GM18499 (cell line): ENCODE measurements around the gene MGAT5.

Source experiments
- ATAC-seq: cut with Tn5 transposase; IDR thresholded peaks from one replicate; pipeline ENCODE4 v1.9.1; 2021; ENCODE audit warnings: moderate number of reproducible peaks; ENCODE audit not compliant: insufficient read depth, unreplicated experiment

The MGAT5 gene

DNA sequence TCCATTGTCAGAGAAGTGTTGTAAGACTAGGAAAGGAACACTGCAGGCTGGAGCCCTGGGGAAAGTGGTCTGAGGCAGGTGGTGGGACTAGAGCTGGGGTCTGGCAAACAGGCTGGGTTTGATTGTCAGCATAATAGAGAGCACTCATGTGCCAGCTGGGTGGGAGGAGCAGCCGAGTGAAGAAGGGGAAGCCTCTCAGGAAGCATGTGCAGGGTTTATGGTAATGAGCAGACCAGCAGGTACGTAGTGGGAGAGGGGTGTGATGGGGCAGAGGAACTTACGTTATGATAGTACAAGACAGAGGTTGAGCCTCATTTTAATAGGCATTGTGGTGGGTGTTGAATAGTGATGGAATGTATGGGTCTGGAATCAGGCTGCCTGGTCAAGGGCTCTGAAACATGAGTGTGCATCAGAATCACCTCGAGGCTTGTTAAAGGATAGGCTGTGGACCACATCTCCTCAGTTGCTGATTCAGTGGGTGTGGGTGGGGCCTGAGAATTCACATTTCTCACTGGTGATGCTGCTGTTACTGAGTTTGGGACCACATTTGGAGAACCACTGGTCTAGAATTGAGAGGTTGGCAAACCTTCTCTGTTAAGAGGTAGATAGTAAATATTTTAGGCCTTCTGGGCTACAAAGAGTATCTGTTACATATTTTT lies 1.7 kb upstream of the MGAT5 start:
- ATAC-seq: no peak

- peak; percentile 46 for ATAC-seq
These were observed 661 bp upstream of the MGAT5 start for GRCh38 chr2:134253117-134253704.

DNA sequence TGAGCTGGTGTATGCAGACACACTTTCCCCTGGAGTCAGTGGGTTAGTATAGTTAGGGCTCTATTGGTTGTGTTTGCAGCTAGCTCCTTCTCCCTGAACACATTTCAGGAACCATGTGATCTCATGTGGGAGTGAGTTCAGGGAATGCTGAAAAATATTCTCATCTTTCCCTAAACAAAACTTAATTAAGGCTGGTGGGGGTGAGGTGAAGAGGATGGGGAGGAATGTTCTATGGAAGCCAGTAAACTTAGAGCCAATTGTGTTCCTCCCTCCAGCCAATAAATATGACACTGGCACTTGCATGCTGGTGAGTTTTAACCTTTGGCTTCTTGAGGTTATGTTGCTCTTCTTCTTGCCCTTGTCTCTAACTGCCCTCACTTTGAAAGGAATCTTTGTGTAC lies 952 bp downstream of the MGAT5 start:
- ATAC-seq: no peak

- ATAC-seq: no peak
These were observed 3.1 kb downstream of the MGAT5 start for GRCh38 chr2:134256956-134257355.

- no peak for ATAC-seq
These were observed 3.6 kb downstream of the MGAT5 start for GRCh38 chr2:134257509-134257908.

DNA sequence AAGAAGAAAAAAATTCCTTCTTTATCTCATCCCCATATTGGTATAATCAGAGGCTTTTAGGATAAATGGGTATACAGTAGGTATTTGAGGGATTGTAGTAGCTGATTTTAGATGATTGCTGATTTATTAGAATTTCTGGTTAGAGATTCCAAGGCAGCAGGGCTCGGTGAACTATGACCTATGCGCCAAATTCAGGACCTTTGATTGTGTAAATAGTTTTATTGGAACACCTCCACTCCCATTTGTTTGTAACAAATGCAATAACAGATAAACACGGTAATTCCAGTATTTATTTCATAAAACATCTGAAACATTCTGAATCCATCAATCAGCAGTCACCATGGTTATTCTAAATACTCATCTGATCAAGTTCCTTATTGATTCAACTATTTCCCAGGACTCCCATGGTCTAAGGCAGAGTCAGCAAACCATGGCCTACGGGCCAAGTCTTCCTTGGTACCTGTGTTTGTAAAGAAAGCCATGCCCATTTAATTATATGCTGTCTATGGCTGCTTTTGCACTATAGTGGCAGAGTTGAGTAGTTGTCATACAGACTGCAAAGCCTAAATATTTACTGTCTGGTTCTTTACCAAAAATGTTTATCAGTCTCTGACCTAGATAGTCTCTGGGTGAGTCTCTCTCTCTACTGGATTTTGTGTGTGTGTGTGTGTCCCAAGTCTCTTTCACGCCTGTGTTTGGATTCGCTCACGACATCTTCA lies 4.3 kb downstream of the MGAT5 start:
- ATAC-seq: no peak

DNA sequence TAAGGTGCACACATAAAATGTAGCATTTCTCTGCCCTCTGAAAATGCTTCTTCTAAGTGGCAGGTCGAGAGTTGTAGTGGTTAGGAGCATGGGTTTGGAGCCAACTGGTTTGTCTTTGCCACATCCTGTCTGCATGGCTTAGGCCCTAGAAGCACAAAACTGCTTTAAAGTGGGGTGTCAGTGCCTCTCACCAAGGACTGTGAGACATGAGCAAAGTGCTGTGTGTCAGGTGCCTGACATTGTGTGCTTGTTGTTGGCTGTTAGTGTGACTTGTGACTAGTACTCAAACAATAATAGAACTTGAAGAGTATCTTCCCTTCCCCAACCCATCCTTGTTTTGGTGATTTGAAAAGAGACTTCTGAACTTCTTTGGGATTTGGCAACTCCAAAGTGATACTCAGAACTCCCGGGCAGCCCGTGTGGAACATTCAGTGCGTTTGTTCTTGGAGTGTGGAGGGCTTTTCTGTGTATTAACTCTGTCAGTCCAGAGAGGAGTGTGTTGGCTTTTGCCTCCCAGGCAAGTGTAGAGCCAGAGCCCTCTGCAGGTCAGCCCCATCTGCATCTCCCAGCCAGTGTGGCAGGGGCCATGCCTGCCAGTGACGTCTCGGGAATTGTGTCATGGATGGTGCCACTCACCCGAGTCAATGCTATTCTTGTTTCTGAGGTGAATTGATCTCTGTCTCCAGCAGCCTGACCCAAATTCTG lies 5.0 kb downstream of the MGAT5 start:
- ATAC-seq: no peak

DNA sequence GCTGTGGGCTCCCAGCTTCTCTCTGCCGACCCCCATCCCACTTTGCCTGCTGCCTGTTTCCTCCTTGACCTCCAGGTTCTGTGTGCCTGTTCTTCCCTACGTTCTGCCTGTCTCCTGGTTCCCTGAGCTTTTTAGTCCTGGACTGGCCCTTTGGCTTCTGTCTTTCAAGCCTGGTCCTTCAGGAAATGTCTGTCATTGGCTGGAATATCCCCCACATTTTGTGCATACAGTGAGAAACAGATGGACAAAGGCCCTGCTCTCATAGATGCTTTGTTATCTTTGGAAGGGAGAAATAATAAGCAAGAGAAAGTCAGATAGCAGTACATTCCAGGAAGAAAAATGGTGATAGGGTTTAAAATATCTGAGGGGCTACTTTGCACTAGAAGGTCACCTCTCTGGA lies 5.7 kb downstream of the MGAT5 start:
- no peak for ATAC-seq

- no peak for ATAC-seq
These were observed 6.1 kb downstream of the MGAT5 start for GRCh38 chr2:134259994-134260393.

DNA sequence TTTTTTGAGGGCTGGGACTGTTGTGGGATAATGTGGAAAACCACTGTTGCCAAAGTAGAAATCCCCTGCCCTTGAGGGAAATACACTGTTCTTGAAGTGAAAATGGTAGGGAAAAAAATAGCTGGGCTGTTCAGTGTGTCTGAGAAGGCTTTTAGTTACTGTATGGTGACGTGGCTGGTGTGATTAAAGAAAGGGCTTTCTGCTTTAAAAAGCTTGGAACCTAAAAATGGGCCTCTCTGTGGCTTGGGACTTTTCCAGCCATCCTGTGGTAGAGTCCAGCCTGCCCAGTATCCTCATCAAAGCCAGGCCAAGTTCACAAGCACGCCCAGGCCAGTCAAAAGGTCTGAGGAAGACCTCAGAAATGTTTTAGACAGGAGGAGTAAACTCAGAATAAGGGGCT lies 6.8 kb downstream of the MGAT5 start:
- ATAC-seq: no peak

GRCh38 chr2:134261398-134262131 lies 7.7 kb downstream of the MGAT5 start:
- ATAC-seq: peak; percentile 67

DNA sequence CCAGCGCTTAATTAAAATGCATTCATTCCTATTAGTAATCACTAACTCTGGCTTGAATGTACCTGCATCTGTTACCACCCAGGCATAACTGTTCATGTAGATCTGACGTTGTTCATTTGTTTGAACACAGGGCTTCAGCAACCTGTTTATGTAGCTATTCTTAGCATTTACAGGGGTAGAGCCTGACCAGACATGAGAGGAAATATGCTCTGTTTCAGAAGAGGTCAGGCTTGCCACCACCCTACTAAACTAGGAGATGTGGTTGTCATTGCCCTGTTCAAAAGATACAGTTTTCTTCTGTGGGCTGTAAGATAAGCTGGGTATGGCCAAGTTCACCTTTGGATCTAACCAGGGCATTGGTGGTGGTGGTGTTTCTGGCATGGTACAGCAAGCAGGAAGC lies 8.8 kb downstream of the MGAT5 start:
- ATAC-seq: no peak

GRCh38 chr2:134268265-134268664 lies 14.4 kb downstream of the MGAT5 start:
- no peak for ATAC-seq

GRCh38 chr2:134269230-134269629 lies 15.4 kb downstream of the MGAT5 start:
- no peak for ATAC-seq

- no peak for ATAC-seq
These were observed 16.3 kb downstream of the MGAT5 start for GRCh38 chr2:134269972-134270735.

DNA sequence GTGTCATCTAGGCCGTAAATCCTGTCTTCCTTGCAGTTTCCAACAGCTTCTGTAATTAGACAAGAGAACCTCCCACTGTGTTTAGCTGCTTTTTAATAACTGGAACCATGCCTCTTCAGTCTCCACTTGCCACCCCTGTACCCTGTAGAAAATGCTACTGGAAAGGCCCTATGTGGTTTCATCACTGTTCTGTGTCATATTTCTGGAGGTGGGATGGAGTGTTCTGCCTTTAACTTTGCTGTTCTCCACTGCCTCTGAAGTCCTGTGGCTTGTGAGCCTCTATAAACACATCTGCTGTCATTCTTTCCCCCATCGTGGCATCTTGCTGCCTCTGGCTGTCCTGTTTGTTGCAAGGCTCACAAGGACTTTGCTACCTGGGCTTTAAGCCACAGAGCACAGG lies 17.9 kb downstream of the MGAT5 start:
- ATAC-seq: no peak

DNA sequence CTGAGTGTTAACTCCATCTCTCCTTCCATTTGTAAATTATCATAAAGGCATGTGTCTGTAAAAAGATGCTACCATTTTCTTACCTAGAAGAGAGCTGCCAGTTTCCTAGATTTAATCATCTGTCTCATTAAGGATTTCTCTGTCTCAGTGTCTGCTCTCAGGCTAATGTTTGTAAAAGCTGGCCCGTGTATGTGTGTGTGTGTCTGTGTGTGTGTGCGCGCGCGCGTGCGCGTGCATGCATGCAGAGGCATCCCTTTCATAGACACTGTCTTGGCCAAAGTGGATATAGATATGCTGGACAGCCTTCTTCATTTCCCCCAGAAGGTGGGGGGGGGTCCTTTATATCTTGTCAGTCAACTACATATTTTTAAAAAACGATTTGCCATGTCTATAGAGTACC lies 18.9 kb downstream of the MGAT5 start:
- no peak for ATAC-seq

DNA sequence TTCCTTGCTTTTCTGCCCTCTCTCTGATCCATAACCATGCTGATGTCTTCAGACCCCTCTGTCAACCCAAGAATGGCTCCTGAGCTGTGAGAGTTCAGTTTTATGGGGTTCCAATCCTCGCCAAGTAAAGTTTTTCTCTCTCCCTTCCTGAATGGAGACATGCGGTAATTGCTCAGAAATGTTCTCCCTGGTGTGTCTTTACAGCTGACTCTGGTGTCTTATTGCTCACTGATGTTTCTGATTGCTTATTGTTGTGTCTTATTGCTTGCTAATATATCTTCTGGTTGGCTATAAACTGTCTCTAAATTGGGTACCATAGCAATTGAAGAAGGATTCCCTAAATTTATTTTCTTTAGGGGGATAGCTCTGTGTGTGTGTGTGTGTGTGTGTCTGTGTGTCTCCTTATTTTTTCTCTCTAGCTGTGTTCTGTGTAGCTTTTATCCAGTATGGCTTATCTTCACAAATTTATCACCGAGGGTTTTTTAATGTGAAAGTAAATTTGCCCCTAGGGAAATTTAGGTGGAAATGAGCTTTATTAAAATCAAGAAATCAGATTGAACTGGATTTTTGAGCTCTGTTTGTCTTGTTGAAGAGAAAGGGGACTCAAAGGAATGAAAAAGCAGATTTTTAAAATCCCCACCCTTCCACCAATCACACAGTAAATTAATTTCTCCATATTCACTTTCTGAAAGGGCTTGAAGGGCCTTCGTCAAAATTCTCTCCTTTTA lies 19.5 kb downstream of the MGAT5 start:
- ATAC-seq: no peak

GRCh38 chr2:134274121-134274520 lies 20.2 kb downstream of the MGAT5 start:
- no peak for ATAC-seq
